HL-60 (cell line): ENCODE data around the gene UBAC2.

ENCODE experiments used
- GABPA ChIP-seq: IDR thresholded peaks from 2 replicates; pipeline ENCODE4 v1.6.1; 2012; ENCODE audit warnings: low read depth
- POLR2AphosphoS5 ChIP-seq: IDR thresholded peaks from 2 replicates; pipeline ENCODE4 v1.6.1; 2012; ENCODE audit warnings: low read depth
- TF ChIP-seq, protein P1 (sequence below): IDR thresholded peaks from one replicate; pipeline ENCODE4 v1.5.1; 2011; ENCODE audit warnings: low read length, control low read depth, inconsistent platforms; ENCODE audit not compliant: insufficient read depth

DNA sequence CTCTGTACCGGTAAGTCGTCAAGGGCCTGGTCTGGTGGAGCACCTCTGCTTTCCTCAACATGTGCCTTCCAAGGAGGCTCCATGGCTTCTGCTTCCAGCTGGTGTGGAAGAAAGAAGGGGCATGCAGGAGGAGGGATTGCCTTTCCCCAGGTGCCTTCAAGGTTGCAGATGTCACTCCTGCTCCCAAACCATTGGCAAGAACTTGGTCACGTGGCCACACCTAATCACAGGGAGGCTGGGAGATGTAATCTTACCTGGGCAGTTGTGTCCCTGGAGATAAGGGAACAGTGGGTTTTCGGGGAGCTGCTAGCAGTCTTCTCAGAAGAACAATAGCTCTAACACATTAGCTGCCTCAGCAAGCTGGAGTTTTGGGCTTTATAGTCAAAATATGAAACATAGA is 67.3 kb downstream of the UBAC2 start:
- TF ChIP-seq, protein P1, sequence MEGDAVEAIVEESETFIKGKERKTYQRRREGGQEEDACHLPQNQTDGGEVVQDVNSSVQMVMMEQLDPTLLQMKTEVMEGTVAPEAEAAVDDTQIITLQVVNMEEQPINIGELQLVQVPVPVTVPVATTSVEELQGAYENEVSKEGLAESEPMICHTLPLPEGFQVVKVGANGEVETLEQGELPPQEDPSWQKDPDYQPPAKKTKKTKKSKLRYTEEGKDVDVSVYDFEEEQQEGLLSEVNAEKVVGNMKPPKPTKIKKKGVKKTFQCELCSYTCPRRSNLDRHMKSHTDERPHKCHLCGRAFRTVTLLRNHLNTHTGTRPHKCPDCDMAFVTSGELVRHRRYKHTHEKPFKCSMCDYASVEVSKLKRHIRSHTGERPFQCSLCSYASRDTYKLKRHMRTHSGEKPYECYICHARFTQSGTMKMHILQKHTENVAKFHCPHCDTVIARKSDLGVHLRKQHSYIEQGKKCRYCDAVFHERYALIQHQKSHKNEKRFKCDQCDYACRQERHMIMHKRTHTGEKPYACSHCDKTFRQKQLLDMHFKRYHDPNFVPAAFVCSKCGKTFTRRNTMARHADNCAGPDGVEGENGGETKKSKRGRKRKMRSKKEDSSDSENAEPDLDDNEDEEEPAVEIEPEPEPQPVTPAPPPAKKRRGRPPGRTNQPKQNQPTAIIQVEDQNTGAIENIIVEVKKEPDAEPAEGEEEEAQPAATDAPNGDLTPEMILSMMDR: no peak
- TF ChIP-seq POLR2AphosphoS5 (no peak), GABPA (no peak)
